Prostate gland (tissue), 2 donors: ENCODE data around the gene PYROXD2. TPM values are rescaled to one million over a fixed set of nuclear protein-coding genes. Genes with fewer than 3 reads are reported as not detected.

Experiments
- DNase-seq: peaks from one replicate; pipeline ENCODE4 v3.0.0-alpha.2; 2019; ENCODE audit warnings: low spot score
- H3K27ac ChIP-seq, 2 donors: fragments of 200-600 bp; sonication (generic); 2 replicates each; pipeline ENCODE4 v1.5.1; 2017 to 2019
- H3K27me3 ChIP-seq: fragments of 200-600 bp; sonication (generic); replicated peaks from 2 replicates; pipeline ENCODE4 v1.5.1; 2019; ENCODE audit not compliant: insufficient read depth
- H3K36me3 ChIP-seq, 2 donors: fragments of 200-600 bp; sonication (generic); 1 replicate in 1 of 2; 2 replicates in 1 of 2; pipeline versions ENCODE4 v1.5.1 to v1.8.1; 2017 to 2019
- H3K4me1 ChIP-seq: fragments of 200-600 bp; sonication (generic); replicated peaks from 2 replicates; pipeline ENCODE4 v1.5.1; 2019
- H3K4me3 ChIP-seq, 2 donors: fragments of 200-600 bp; sonication (generic); 2 replicates each; pipeline ENCODE4 v1.5.1; 2017 to 2019
- H3K9me3 ChIP-seq: fragments of 200-600 bp; sonication (generic); 2 replicates; pipeline ENCODE4 v1.5.1; 2017
- CTCF ChIP-seq, 4 experiments: fragments of 200-600 bp in 2 of 4; fragments of 450-650 bp in 2 of 4; sonication (generic) in 2 of 4; IDR thresholded peaks; 1 replicate in 3 of 4; 2 replicates in 1 of 4; pipeline ENCODE4 v1.5.1; 2016 to 2019; ENCODE audit warnings: antibody characterized with exemption in 4 of 4, mild to moderate bottlenecking in 2 of 4, moderate library complexity in 2 of 4
- POLR2A ChIP-seq: fragments of 450-650 bp; IDR thresholded peaks from one replicate; pipeline ENCODE4 v1.6.1; 2016; ENCODE audit warnings: antibody characterized with exemption, mild to moderate bottlenecking
- POLR2AphosphoS5 ChIP-seq: sonication (generic); formaldehyde crosslinking; IDR thresholded peaks from one replicate; pipeline ENCODE4 v1.6.1; 2017; ENCODE audit warnings: antibody characterized with exemption
- WGBS: methylation state at CpG from one replicate; pipeline ENCODE4 v1.1.5; 2018; 5-methylcytosine and 5-hydroxymethylcytosine counted together
- intact Hi-C: fragments of 100-400 bp; cut with DNase I; formaldehyde crosslinking; loops from one replicate; pipeline ENCODE4 v1.14.2; 2022
- total RNA-seq, 2 donors: library from RNA; depleted of rRNA; stranded (reverse); fragments of >200 nt; gene quantifications; one replicate each; pipeline ENCODE4 v1.1.0, GENCODE V29; 2016

The PYROXD2 gene
- total RNA-seq, 2 donors from 2014 or later = 15.0 to 21.6 TPM

- no peak for DNase-seq
- 94% methylated on average over 12 of the region's 12 CpGs for WGBS
- Histone ChIP-seq H3K4me1 (no peaks in the 10 kb centered on the region), H3K4me3 (no peak overlapping the region), H3K27me3 (no peaks in the 10 kb centered on the region), H3K9me3 (no peaks in the 10 kb centered on the region), H3K27ac (no peak overlapping the region), H3K36me3 (peaks cover 6 to 10% of the 10 kb centered on the region in 2 donors)
- no peak for TF ChIP-seq CTCF (IDR thresholded peaks at IDR 0.05)
- no peak for TF ChIP-seq POLR2A
- TF ChIP-seq POLR2AphosphoS5 = no peak
- intact Hi-C loops = no loop called here
These were observed 20.2 kb upstream of the PYROXD2 start for GRCh38 chr10:98435178-98435577.

GRCh38 chr10:98433881-98434732 lies 19.1 kb upstream of the PYROXD2 start:
- Histone ChIP-seq H3K27me3 (no peaks in the 10 kb centered on the region), H3K4me3 (no peak overlapping the region), H3K4me1 (no peaks in the 10 kb centered on the region), H3K9me3 (no peaks in the 10 kb centered on the region), H3K27ac (no peak overlapping the region), H3K36me3 (peaks cover 10 to 15% of the 10 kb centered on the region in 2 donors)
- DNase-seq = no peak
- intact Hi-C loops = no loop called here
- no peak for TF ChIP-seq CTCF (IDR thresholded peaks at IDR 0.05)
- TF ChIP-seq POLR2A = no peak
- no peak for TF ChIP-seq POLR2AphosphoS5
- WGBS = 97% methylated on average over 18 of the region's 21 CpGs

GRCh38 chr10:98433371-98433770 lies 18.4 kb upstream of the PYROXD2 start:
- no peak overlapping the region for H3K4me3 ChIP-seq
- H3K36me3 ChIP-seq = peaks cover 10 to 16% of the 10 kb centered on the region in 2 donors
- DNase-seq = no peak
- H3K9me3 ChIP-seq = no peaks in the 10 kb centered on the region
- no peak for TF ChIP-seq POLR2AphosphoS5
- TF ChIP-seq POLR2A = no peak
- TF ChIP-seq CTCF (IDR thresholded peaks at IDR 0.05) = no peak
- intact Hi-C loops = no loop called here
- no peaks in the 10 kb centered on the region for H3K4me1 ChIP-seq
- no peaks in the 10 kb centered on the region for H3K27me3 ChIP-seq
- 91% methylated on average over 1 of the region's 1 CpG for WGBS
- no peak overlapping the region for H3K27ac ChIP-seq

- intact Hi-C loops = no loop called here
- Histone ChIP-seq H3K36me3 (peaks cover 10 to 16% of the 10 kb centered on the region in 2 donors), H3K4me3 (no peak overlapping the region), H3K27ac (no peak overlapping the region), H3K4me1 (no peaks in the 10 kb centered on the region), H3K9me3 (no peaks in the 10 kb centered on the region), H3K27me3 (no peaks in the 10 kb centered on the region)
- TF ChIP-seq POLR2A (no peak), CTCF (IDR thresholded peaks at IDR 0.05) (no peak), POLR2AphosphoS5 (no peak)
- 100% methylated on average over 1 of the region's 1 CpG for WGBS
- DNase-seq = no peak
These were observed 17.3 kb upstream of the PYROXD2 start for GRCh38 chr10:98432330-98432729.

GRCh38 chr10:98431016-98431415 lies 16.0 kb upstream of the PYROXD2 start:
- H3K4me1 ChIP-seq = no peaks in the 10 kb centered on the region
- no peaks in the 10 kb centered on the region for H3K9me3 ChIP-seq
- H3K27ac ChIP-seq = no peak overlapping the region
- no peak for DNase-seq
- no peak overlapping the region for H3K4me3 ChIP-seq
- no peaks in the 10 kb centered on the region for H3K27me3 ChIP-seq
- TF ChIP-seq POLR2A (no peak), POLR2AphosphoS5 (no peak), CTCF (IDR thresholded peaks at IDR 0.05) (no peak)
- H3K36me3 ChIP-seq = peaks cover 10 to 16% of the 10 kb centered on the region in 2 donors
- WGBS = 88% methylated on average over 8 of the region's 8 CpGs
- intact Hi-C loops = no loop called here
